K562 (cell line): ENCODE results near the gene EWSR1. TPM values are rescaled to one million over a fixed set of nuclear protein-coding genes. Genes with fewer than 3 reads are reported as not detected.
A peak's percentile ranks its signal among the peaks of the same experiment; 100 is the strongest.

Source experiments
- ATAC-seq: fragments of 200-7000 bp; cut with Tn5 transposase; 3 replicates; pipeline ENCODE4 v1.9.1; 2020; ENCODE audit warnings: moderate library complexity
- BruUV-seq: library from RNA; stranded (reverse); fragments of 400-500 nt; replicated peaks from 2 replicates; lab custom pipeline; 2021; lab: Mats Ljungman, UMichigan
- CTCF ChIA-PET: fragments of 300-600 bp; formaldehyde crosslinking; extraction: SDS; loops from one replicate; lab custom pipeline; 2021; ENCODE audit warnings: low intra/inter-chr PET ratio; lab: Yijun Ruan, JAX
- POLR2A ChIA-PET: fragments of 300-600, 350-650 bp; sonication (Branson Sonifier 250); formaldehyde crosslinking; extraction: SDS; loops from one replicate; lab custom pipeline; 2021; ENCODE audit warnings: antibody characterized with exemption, inconsistent platforms; lab: Yijun Ruan, JAX
- DNase-seq, 4 experiments: peaks; one replicate each; pipeline versions ENCODE4 v3.0.0 to v3.0.0-alpha.2; 2011 to 2018; ENCODE audit warnings: low spot score in 3 of 4, mixed read lengths in 3 of 4; ENCODE audit errors: extremely low read depth in 1 of 4
- FAIRE-seq: peaks from 2 replicates; lab custom pipeline; 2011; peaks lifted over from hg19 to GRCh38; lab: Jason Lieb, UNC
- H2AFZ ChIP-seq: 2 replicates; pipeline ENCODE4 v1.6.0; 2011; ENCODE audit warnings: low read depth, low read length, control low read depth, inconsistent platforms
- H3K27ac ChIP-seq: fragments of 200-600 bp; 3 replicates; pipeline ENCODE4 v1.8.0; 2011; ENCODE audit warnings: low read depth, mild to moderate bottlenecking, control low read depth, inconsistent platforms, low read length, moderate library complexity, mixed read lengths; ENCODE audit errors: extremely low read depth
- H3K27me3 ChIP-seq, 2 experiments: fragments of 300-600 bp in 1 of 2; 2 replicates in 1 of 2; 3 replicates in 1 of 2; pipeline versions ENCODE4 v1.6.0 to v1.8.0; 2011; ENCODE audit warnings: inconsistent platforms in 2 of 2, low read length in 2 of 2, mild to moderate bottlenecking in 1 of 2, mixed read lengths in 1 of 2, moderate library complexity in 1 of 2; ENCODE audit not compliant: control insufficient read depth in 2 of 2, insufficient read depth in 2 of 2
- H3K36me3 ChIP-seq: fragments of 300-600 bp; 3 replicates; pipeline ENCODE4 v1.8.0; 2011; ENCODE audit warnings: mild to moderate bottlenecking, low read length, inconsistent platforms; ENCODE audit not compliant: control insufficient read depth, insufficient read depth
- H3K4me1 ChIP-seq, 2 experiments: fragments of 200-600 bp in 1 of 2; replicated peaks in 1 of 2; 2 replicates in 1 of 2; 3 replicates in 1 of 2; pipeline versions ENCODE4 v1.5.1 to v1.8.0; 2011; ENCODE audit warnings: inconsistent platforms in 2 of 2, low read length in 2 of 2, mild to moderate bottlenecking in 1 of 2, mixed read lengths in 1 of 2, moderate library complexity in 1 of 2; ENCODE audit not compliant: control insufficient read depth in 2 of 2, insufficient read depth in 2 of 2
- H3K4me2 ChIP-seq: 2 replicates; pipeline ENCODE4 v1.6.1; 2011; ENCODE audit warnings: low read length, control low read depth, inconsistent platforms, mixed read lengths; ENCODE audit not compliant: insufficient read depth
- H3K4me3 ChIP-seq: fragments of 200-600 bp; sonication (generic), shearing (Covaris generic); 2 replicates; pipeline ENCODE4 v1.5.1; 2016; ENCODE audit warnings: control low read depth, inconsistent platforms
- H3K79me2 ChIP-seq: fragments of 200-600 bp; 3 replicates; pipeline ENCODE4 v1.8.0; 2011; ENCODE audit warnings: low read length, inconsistent platforms; ENCODE audit not compliant: control insufficient read depth, insufficient read depth
- H3K9ac ChIP-seq, 2 experiments: 2 replicates each; pipeline versions ENCODE4 v1.6.0 to v1.6.1; 2011; ENCODE audit warnings: low read depth in 2 of 2, low read length in 2 of 2, control low read depth in 1 of 2, inconsistent platforms in 1 of 2, mild to moderate bottlenecking in 1 of 2, mixed read lengths in 1 of 2; ENCODE audit not compliant: insufficient read depth in 1 of 2
- H3K9me1 ChIP-seq: one replicate; pipeline ENCODE4 v1.6.0; 2011; ENCODE audit warnings: inconsistent platforms, mild to moderate bottlenecking, low read length, moderate library complexity; ENCODE audit not compliant: control insufficient read depth, insufficient read depth
- H3K9me3 ChIP-seq: replicated peaks from 2 replicates; pipeline ENCODE4 v1.5.1; 2011; ENCODE audit warnings: low read depth, low read length, inconsistent platforms; ENCODE audit not compliant: control insufficient read depth, insufficient read depth
- H4K20me1 ChIP-seq: replicated peaks from 2 replicates; pipeline ENCODE4 v1.6.1; 2011; ENCODE audit warnings: low read length, inconsistent platforms, mixed read lengths; ENCODE audit not compliant: control insufficient read depth, insufficient read depth
- ADNP ChIP-seq: fragments of 200-800 bp; sonication (Bioruptor generic); IDR thresholded peaks from 2 replicates; pipeline ENCODE4 v1.6.1; 2016; ENCODE audit warnings: missing genetic modification characterization, missing compliant biosample characterization
- EZH2 ChIP-seq: IDR thresholded peaks from 2 replicates; pipeline ENCODE4 v1.6.1; 2012; ENCODE audit warnings: low read depth, mild to moderate bottlenecking, inconsistent platforms, low read length, borderline replicate concordance
- GATAD2A ChIP-seq: fragments of 450-650 bp; IDR thresholded peaks from 2 replicates; pipeline ENCODE4 v1.6.1; 2017
- HMGN3 ChIP-seq: IDR thresholded peaks from 2 replicates; pipeline ENCODE4 v1.6.1; 2011; ENCODE audit warnings: borderline replicate concordance, low read depth, mild to moderate bottlenecking, mixed read lengths, low read length; ENCODE audit not compliant: insufficient read length; ENCODE audit errors: extremely low read depth
- MAX ChIP-seq: sonication (generic); formaldehyde crosslinking; IDR thresholded peaks from 2 replicates; pipeline ENCODE4 v1.9.0; 2022; ENCODE audit warnings: mild to moderate bottlenecking, missing genetic modification reagents
- SAP30 ChIP-seq: fragments of 200-600 bp; sonication (generic); IDR thresholded peaks from 2 replicates; pipeline ENCODE4 v1.6.1; 2012; ENCODE audit warnings: borderline replicate concordance, low read depth, mild to moderate bottlenecking, moderate library complexity, low read length, control low read depth, inconsistent platforms; ENCODE audit not compliant: insufficient read depth, poor library complexity, severe bottlenecking
- SRSF3 ChIP-seq: fragments of 200-400 bp; formaldehyde crosslinking; IDR thresholded peaks from 2 replicates; pipeline ENCODE4 v1.6.1; 2016; ENCODE audit warnings: mild to moderate bottlenecking, low read length, moderate library complexity; ENCODE audit not compliant: insufficient read depth
- TOE1 ChIP-seq, 2 experiments: fragments of 450-650 bp in 1 of 2; sonication (generic) in 1 of 2; formaldehyde crosslinking in 1 of 2; IDR thresholded peaks; 2 replicates each; pipeline versions ENCODE4 v1.7.1 to v1.8.0; 2016 to 2022; ENCODE audit warnings: borderline replicate concordance in 2 of 2, mild to moderate bottlenecking in 2 of 2, antibody characterized with exemption in 1 of 2, inconsistent platforms in 1 of 2, low read depth in 1 of 2, missing genetic modification reagents in 1 of 2, moderate library complexity in 1 of 2
- TRIM28 ChIP-seq: fragments of 450-650 bp; IDR thresholded peaks from 2 replicates; pipeline ENCODE4 v1.6.1; 2017
- ZBTB12 ChIP-seq: fragments of 250-450 bp; sonication (Bioruptor Pico); IDR thresholded peaks from 2 replicates; pipeline ENCODE4 v1.4.0; 2020
- ZNF232 ChIP-seq: sonication (generic); formaldehyde crosslinking; IDR thresholded peaks from 2 replicates; pipeline ENCODE4 v1.8.0; 2022; ENCODE audit warnings: mild to moderate bottlenecking, missing genetic modification reagents
- ZNF407 ChIP-seq: fragments of 450-650 bp; IDR thresholded peaks from 2 replicates; pipeline ENCODE4 v1.6.1; 2016; ENCODE audit warnings: low read depth
- WGBS: fragments of 100-300 bp; shearing (Covaris generic); methylation state at CpG from one replicate; pipeline ENCODE4 v1.1.6; 2016; ENCODE audit warnings: low coverage, mixed read lengths; ENCODE audit not compliant: insufficient coverage; ENCODE audit errors: missing lambda C conversion rate; 5-methylcytosine and 5-hydroxymethylcytosine counted together
- in situ Hi-C: fragments of 300-500 bp; cut with MboI; formaldehyde crosslinking; loops from 4 replicates; pipeline ENCODE4 v1.15.0; 2018; ENCODE audit warnings: inconsistent platforms, mixed read lengths
- intact Hi-C: fragments of 100-400 bp; cut with micrococcal nuclease; formaldehyde crosslinking; loops from 2 replicates; pipeline ENCODE4 v1.14.2; 2022
- polyA plus RNA-seq, 8 experiments: library from polyadenylated mRNA; depleted of rRNA in 4 of 8; stranded (reverse) in 5 of 8; unstranded in 3 of 8; fragments of >200 nt; fragmentation: Nextera tagmentation in 2 of 8; fragmentation: Illumina TruSeq in 1 of 8; extraction: Ambion mirVana in 2 of 8; extraction: Trizol in 1 of 8; gene quantifications; 2 replicates each; pipeline versions ENCODE4 v1.2.1 to v1.2.3, GENCODE V29; 2011 to 2014; ENCODE audit warnings: inconsistent platforms in 1 of 8, missing spikeins in 1 of 8
- total RNA-seq, 7 experiments: library from RNA; depleted of rRNA in 6 of 7; stranded (reverse); fragments of >200 nt in 6 of 7; fragmentation: Illumina TruSeq in 2 of 7; extraction: Trizol in 2 of 7; gene quantifications; 2 replicates each; pipeline versions ENCODE4 v1.2.1 to v1.2.3, GENCODE V29; 2011 to 2021; ENCODE audit warnings: low replicate concordance in 1 of 7

The EWSR1 gene
- total and polyA plus RNA-seq, 9 of the 15 experiments (the other 6 are each of a cell fraction or from before 2014, with no cell fraction given), result 83.3 to 450 (median 239) TPM

GRCh38 chr22:29332886-29333496 is 64.9 kb downstream of the EWSR1 start:
- FAIRE-seq (no peak), ATAC-seq (no peak), DNase-seq (no peak)
- Histone ChIP-seq H3K27ac (no peak overlapping the region), H3K9ac (peak overlapping the region in 1 of 2 experiments; percentile 35; a peak in 1 of 4 replicates), H3K79me2 (no peaks in the 10 kb centered on the region), H3K4me1 (peaks cover 0 to 10% of the 10 kb centered on the region in 2 experiments; a peak in 2 of 5 replicates), H3K36me3 (peaks cover 48% of the 10 kb centered on the region; the same call in 2 of the 3 replicates), H2AFZ (no peak overlapping the region), H3K9me3 (no peaks in the 10 kb centered on the region), H4K20me1 (no peaks in the 10 kb centered on the region), H3K9me1 (no peaks in the 10 kb centered on the region), H3K27me3 (no peaks in the 10 kb centered on the region), H3K4me3 (no peak overlapping the region), H3K4me2 (no peak overlapping the region)
- 96% methylated on average over 7 of the region's 8 CpGs for WGBS
- ChIA-PET CTCF (no interaction called here), POLR2A (interaction anchor here (0.6 kb wide), 1 partner anchor 45 kb away, joined by 4 read pairs; no protein-coding TSS in a partner anchor)
- intact Hi-C loops (no loop called here), in situ Hi-C loops (no loop called here)
- no TSS peak for BruUV-seq
- TF ChIP-seq TOE1 (IDR thresholded peaks at IDR 0.05; ENCODE audit: borderline replicate concordance) (no peak), TOE1 (CRISPR knock-in tag; IDR thresholded peaks at IDR 0.05; ENCODE audit: borderline replicate concordance, low read depth) (no peak), GATAD2A (no peak), TRIM28 (no peak), SAP30 (no peak), SRSF3 (no peak), MAX (CRISPR knock-in tag) (no peak), ZNF407 (no peak), ADNP (tag) (no peak), HMGN3 (no peak), ZBTB12 (CRISPR knock-in tag) (no peak), ZNF232 (CRISPR knock-in tag) (no peak), EZH2 (no peak)
